Uterus (tissue), 2 donors: ENCODE measurements around the gene CELA2A.

Source experiments
- CTCF ChIP-seq, 4 experiments: fragments of 200-600 bp in 2 of 4; fragments of 450-650 bp in 2 of 4; sonication (generic) in 2 of 4; IDR thresholded peaks; one replicate each; pipeline ENCODE4 v1.5.1; 2016 to 2019; ENCODE audit warnings: antibody characterized with exemption in 4 of 4, mild to moderate bottlenecking in 2 of 4, moderate library complexity in 1 of 4
- POLR2A ChIP-seq, 2 donors: fragments of 450-650 bp; IDR thresholded peaks; one replicate each; pipeline ENCODE4 v1.6.1; 2016; ENCODE audit warnings: antibody characterized with exemption in 2 of 2, mild to moderate bottlenecking in 1 of 2, moderate library complexity in 1 of 2

DNA sequence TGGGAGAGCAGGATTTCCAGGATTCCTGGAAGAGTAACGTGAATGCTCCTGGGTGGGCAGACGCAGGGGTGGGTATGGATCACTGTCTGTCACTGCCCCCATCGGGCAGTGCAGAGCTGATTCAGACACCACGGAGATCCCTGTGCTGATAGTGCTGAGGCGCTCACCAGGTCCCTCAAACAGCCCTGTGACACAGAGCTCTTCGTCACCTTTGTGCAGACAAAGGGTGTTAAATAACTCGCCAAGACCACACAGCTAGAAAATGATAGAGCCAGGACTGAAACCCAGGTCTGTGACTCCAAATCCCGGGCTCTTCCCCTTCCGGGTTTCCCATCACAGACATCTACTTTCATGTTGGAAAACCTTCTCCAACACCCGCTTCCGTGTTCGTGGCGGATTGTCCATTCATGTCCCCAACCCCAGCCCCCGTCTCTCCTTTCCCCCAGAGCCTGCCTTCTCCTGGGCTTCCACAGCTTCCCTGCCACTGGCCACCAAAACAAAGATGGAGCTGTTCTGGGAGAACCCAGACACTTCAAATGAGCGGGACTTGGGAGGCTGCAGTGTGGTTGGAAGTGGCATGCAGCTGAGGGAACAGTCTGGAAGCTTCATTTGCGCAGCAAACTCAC is 44.2 kb upstream of the CELA2A start:
- TF ChIP-seq CTCF (IDR thresholded peaks at IDR 0.05) (no peak), POLR2A (IDR thresholded peaks at IDR 0.05) (no peak)
